Esophagus muscularis mucosa (tissue), 4 donors: ENCODE data around the gene C2orf78.

Experiments
- EP300 ChIP-seq: sonication (generic); formaldehyde crosslinking; IDR thresholded peaks from one replicate; pipeline ENCODE4 v1.6.1; 2017; ENCODE audit warnings: antibody characterized with exemption
- POLR2AphosphoS5 ChIP-seq, 2 donors: sonication (generic); formaldehyde crosslinking; IDR thresholded peaks; one replicate each; pipeline ENCODE4 v1.6.1; 2017; ENCODE audit warnings: antibody characterized with exemption in 2 of 2
- TF ChIP-seq, protein P1 (sequence below), 3 experiments: fragments of 200-600 bp in 2 of 3; fragments of 450-650 bp in 1 of 3; sonication (generic) in 2 of 3; IDR thresholded peaks; one replicate each; pipeline ENCODE4 v1.5.1; 2017 to 2019; ENCODE audit warnings: antibody characterized with exemption in 3 of 3, mild to moderate bottlenecking in 2 of 3, moderate library complexity in 1 of 3

DNA sequence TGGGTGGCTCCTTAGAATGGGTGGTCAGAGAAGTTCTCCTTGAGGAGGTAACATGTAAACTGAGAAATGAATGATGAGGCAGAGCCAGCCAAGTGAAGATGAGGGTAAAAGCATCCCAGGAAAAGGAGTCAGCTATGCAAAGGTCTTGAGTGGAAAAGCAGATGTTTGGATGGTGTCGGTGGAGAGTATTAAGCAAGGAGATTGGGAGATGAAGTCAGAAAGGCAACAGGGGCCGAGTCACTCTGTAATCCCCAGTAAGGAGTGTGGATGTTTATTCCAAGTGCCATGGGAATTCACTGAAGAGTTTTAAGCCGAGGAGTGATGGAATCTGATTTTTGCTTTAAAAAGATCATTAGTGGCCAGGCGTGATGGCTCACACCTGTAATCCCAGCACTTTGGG, 41.4 kb downstream of the C2orf78 start:
- TF ChIP-seq, protein P1, sequence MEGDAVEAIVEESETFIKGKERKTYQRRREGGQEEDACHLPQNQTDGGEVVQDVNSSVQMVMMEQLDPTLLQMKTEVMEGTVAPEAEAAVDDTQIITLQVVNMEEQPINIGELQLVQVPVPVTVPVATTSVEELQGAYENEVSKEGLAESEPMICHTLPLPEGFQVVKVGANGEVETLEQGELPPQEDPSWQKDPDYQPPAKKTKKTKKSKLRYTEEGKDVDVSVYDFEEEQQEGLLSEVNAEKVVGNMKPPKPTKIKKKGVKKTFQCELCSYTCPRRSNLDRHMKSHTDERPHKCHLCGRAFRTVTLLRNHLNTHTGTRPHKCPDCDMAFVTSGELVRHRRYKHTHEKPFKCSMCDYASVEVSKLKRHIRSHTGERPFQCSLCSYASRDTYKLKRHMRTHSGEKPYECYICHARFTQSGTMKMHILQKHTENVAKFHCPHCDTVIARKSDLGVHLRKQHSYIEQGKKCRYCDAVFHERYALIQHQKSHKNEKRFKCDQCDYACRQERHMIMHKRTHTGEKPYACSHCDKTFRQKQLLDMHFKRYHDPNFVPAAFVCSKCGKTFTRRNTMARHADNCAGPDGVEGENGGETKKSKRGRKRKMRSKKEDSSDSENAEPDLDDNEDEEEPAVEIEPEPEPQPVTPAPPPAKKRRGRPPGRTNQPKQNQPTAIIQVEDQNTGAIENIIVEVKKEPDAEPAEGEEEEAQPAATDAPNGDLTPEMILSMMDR (IDR thresholded peaks at IDR 0.05), result no peak
- TF ChIP-seq POLR2AphosphoS5 (IDR thresholded peaks at IDR 0.05), result no peak
- TF ChIP-seq EP300, result no peak
